HFFc6 (cell line): ENCODE data around the gene CYP27A1. TPM values are rescaled to one million over a fixed set of nuclear protein-coding genes. Genes with fewer than 3 reads are reported as not detected.

Experiments used
- DNase-seq: peaks from one replicate; pipeline ENCODE4 v3.0.0-alpha.2; 2018
- H3K27ac Mint-ChIP-seq: 2 replicates; pipeline ENCODE4 v1.8.0; 2020; ENCODE audit warnings: mild to moderate bottlenecking, mixed read lengths
- H3K27me3 Mint-ChIP-seq: 2 replicates; pipeline ENCODE4 v1.8.0; 2021; ENCODE audit warnings: mild to moderate bottlenecking, moderate library complexity, mixed read lengths; ENCODE audit not compliant: insufficient read depth
- H3K36me3 Mint-ChIP-seq: 2 replicates; pipeline ENCODE4 v1.8.0; 2021; ENCODE audit warnings: low read depth, mixed read lengths
- H3K4me1 Mint-ChIP-seq: 2 replicates; pipeline ENCODE4 v1.8.0; 2020; ENCODE audit warnings: low read depth, mixed read lengths
- H3K4me3 Mint-ChIP-seq: 2 replicates; pipeline ENCODE4 v1.8.0; 2020; ENCODE audit warnings: mild to moderate bottlenecking, moderate library complexity, mixed read lengths
- H3K9me3 Mint-ChIP-seq: 2 replicates; pipeline ENCODE4 v1.8.0; 2020; ENCODE audit warnings: mild to moderate bottlenecking, mixed read lengths
- CTCF ChIP-seq: fragments of 200-600 bp; sonication (generic); IDR thresholded peaks from 2 replicates; pipeline ENCODE4 v1.5.0; 2021; ENCODE audit warnings: antibody characterized with exemption, mild to moderate bottlenecking
- total RNA-seq, 6 experiments: library from RNA; stranded (reverse); fragmentation: NEBNext Ultra II Directional; extraction: Animal tissue kit (Norgen Biotek cat#: 25700); gene quantifications; 2 replicates in 1 of 6; 3 replicates in 5 of 6; pipeline ENCODE4 v1.2.3, GENCODE V29; 2021

CYP27A1 gene
- total RNA-seq, 6 experiments from 2014 or later: 0.18 to 0.26 (median 0.21) TPM; not detected in 2

- H3K36me3 Mint-ChIP-seq: no peaks in the 10 kb centered on the region
- no peak overlapping the region for H3K27ac Mint-ChIP-seq
- H3K27me3 Mint-ChIP-seq: peaks cover 44% of the 10 kb centered on the region
- TF ChIP-seq CTCF: no peak
- H3K4me3 Mint-ChIP-seq: no peak overlapping the region
- DNase-seq: no peak
- H3K9me3 Mint-ChIP-seq: no peaks in the 10 kb centered on the region
- no peaks in the 10 kb centered on the region for H3K4me1 Mint-ChIP-seq
Measured at GRCh38 chr2:218812096-218812815, 30.3 kb downstream of the CYP27A1 start.

- Mint-ChIP-seq H3K4me1 (no peaks in the 10 kb centered on the region), H3K9me3 (no peaks in the 10 kb centered on the region), H3K4me3 (no peak overlapping the region), H3K36me3 (no peaks in the 10 kb centered on the region), H3K27ac (no peak overlapping the region), H3K27me3 (peaks cover 44% of the 10 kb centered on the region)
- TF ChIP-seq CTCF: no peak
- DNase-seq: no peak
Measured at GRCh38 chr2:218812861-218813260, 30.9 kb downstream of the CYP27A1 start.

GRCh38 chr2:218813771-218814460 is 32.0 kb downstream of the CYP27A1 start:
- Mint-ChIP-seq H3K4me3 (no peak overlapping the region), H3K27ac (no peak overlapping the region), H3K4me1 (no peaks in the 10 kb centered on the region), H3K27me3 (peaks cover 43% of the 10 kb centered on the region), H3K9me3 (no peaks in the 10 kb centered on the region), H3K36me3 (no peaks in the 10 kb centered on the region)
- TF ChIP-seq CTCF: no peak
- DNase-seq: no peak

- Mint-ChIP-seq H3K27me3 (peaks cover 44% of the 10 kb centered on the region), H3K27ac (no peak overlapping the region), H3K4me3 (no peak overlapping the region), H3K9me3 (no peaks in the 10 kb centered on the region), H3K4me1 (no peaks in the 10 kb centered on the region), H3K36me3 (no peaks in the 10 kb centered on the region)
- no peak for DNase-seq
- no peak for TF ChIP-seq CTCF
Measured at GRCh38 chr2:218814540-218815243, 32.7 kb downstream of the CYP27A1 start.

GRCh38 chr2:218815244-218815637 is 33.3 kb downstream of the CYP27A1 start:
- Mint-ChIP-seq H3K36me3 (no peaks in the 10 kb centered on the region), H3K4me1 (no peaks in the 10 kb centered on the region), H3K9me3 (no peaks in the 10 kb centered on the region), H3K27me3 (peaks cover 44% of the 10 kb centered on the region), H3K27ac (no peak overlapping the region), H3K4me3 (no peak overlapping the region)
- DNase-seq: no peak
- TF ChIP-seq CTCF: no peak
